ENCODE measurements around the gene SIPA1L3. TPM values are rescaled to one million over a fixed set of nuclear protein-coding genes. Genes with fewer than 3 reads are reported as not detected.

The SIPA1L3 gene
- total RNA-seq, 2 donors from 2014 or later: 42.8 to 48.2 TPM

DNA sequence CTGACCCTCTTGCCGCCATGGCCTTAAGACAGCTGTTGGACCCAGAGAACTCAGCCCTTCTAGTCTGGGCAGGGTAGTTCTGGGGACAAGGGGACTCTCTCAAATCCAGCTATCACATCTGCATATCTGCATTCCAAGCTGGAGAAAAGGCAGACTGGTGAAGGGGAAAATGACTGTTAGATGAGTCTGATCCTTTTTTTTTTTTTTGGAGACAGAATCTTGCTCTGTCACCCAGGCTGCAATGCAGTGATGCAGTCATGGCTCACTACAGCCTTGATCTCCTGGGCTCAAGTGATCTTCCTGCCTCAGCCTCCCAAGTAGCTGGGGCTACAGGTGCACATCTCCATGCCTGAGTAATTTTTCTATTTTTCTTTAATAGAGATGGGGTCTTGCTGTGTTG is 114.3 kb downstream of the SIPA1L3 start:
- no peaks in the 10 kb centered on the region for H3K27me3 Mint-ChIP-seq (ENCODE audit: insufficient read depth)
- H3K27ac Mint-ChIP-seq: no peak overlapping the region
- no peak overlapping the region for H3K4me3 Mint-ChIP-seq
- H3K9me3 Mint-ChIP-seq: no peaks in the 10 kb centered on the region
- Histone ChIP-seq H3K9me3 (ENCODE audit: control insufficient read depth, low read length) (no peaks in the 10 kb centered on the region), H3K9ac (ENCODE audit: extremely low read depth, low read length, poor library complexity, severe bottlenecking) (no peak overlapping the region), H3K4me1 (ENCODE audit: control insufficient read depth, insufficient read depth, low read length) (no peaks in the 10 kb centered on the region), H3K27me3 (ENCODE audit: control insufficient read depth, insufficient read depth, low read length, poor library complexity, severe bottlenecking) (no peaks in the 10 kb centered on the region), H3K36me3 (ENCODE audit: control insufficient read depth, insufficient read depth, low read length) (no peaks in the 10 kb centered on the region), H3K27ac (ENCODE audit: low read depth, low read length) (no peak overlapping the region), H3K4me3 (ENCODE audit: low read length) (no peak overlapping the region)
- WGBS, 2 experiments (ENCODE audit: insufficient coverage in 1 of 2, insufficient read length in 1 of 2): 80 to 88% methylated on average over 1 of the region's 1 CpG
- H3K36me3 Mint-ChIP-seq (ENCODE audit: low read depth): no peaks in the 10 kb centered on the region
- TF ChIP-seq, protein P1, sequence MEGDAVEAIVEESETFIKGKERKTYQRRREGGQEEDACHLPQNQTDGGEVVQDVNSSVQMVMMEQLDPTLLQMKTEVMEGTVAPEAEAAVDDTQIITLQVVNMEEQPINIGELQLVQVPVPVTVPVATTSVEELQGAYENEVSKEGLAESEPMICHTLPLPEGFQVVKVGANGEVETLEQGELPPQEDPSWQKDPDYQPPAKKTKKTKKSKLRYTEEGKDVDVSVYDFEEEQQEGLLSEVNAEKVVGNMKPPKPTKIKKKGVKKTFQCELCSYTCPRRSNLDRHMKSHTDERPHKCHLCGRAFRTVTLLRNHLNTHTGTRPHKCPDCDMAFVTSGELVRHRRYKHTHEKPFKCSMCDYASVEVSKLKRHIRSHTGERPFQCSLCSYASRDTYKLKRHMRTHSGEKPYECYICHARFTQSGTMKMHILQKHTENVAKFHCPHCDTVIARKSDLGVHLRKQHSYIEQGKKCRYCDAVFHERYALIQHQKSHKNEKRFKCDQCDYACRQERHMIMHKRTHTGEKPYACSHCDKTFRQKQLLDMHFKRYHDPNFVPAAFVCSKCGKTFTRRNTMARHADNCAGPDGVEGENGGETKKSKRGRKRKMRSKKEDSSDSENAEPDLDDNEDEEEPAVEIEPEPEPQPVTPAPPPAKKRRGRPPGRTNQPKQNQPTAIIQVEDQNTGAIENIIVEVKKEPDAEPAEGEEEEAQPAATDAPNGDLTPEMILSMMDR (conservative IDR thresholded peaks at IDR 0.05): no peak
- DNase-seq: no peak
- no peaks in the 10 kb centered on the region for H3K4me1 Mint-ChIP-seq

DNA sequence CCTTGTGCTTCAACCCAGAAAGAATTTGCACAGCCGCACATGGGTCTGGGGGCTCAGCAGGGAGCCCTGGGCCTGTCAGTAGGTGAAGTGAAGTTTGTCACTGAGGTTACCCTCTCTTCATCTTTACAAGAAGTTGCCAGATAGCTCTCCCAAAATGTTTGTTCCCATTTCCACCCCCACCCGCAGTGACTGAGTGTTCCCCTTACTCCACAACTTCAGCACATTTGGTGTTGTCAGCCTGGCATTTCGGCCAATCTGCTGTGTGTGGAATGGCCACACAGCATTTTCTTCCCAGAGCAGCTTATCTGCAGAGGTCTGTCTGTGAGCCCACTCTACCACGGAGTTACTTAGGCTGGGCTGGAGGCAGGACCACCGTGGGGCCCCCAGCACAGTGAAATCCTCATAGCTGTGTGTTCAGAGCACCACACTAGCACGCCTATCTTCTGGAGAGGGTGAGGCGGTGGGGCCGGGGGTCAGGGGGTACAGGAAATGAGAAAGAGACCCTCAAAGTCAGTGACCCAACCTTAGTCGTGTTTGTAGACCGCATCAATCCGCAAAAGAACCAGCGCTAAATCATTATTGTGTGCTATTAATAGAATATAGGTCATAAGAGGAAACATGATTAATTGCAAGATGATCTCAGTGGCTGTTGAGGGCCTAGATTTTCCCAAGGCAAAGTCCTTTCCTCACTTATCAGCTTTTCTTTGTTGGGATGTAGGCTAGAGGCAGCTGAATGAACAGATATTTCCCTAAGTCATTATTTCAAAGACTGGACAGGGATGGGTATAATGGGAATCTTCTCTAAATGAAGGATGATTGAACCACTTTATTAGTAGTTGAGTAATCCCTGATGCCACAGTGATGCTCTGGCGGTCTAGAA is 116.0 kb downstream of the SIPA1L3 start:
- WGBS, 2 experiments (ENCODE audit: insufficient coverage in 1 of 2, insufficient read length in 1 of 2): 91 to 92% methylated on average over 12 to 13 of the region's 13 CpGs
- Histone ChIP-seq H3K27ac (ENCODE audit: low read depth, low read length) (no peak overlapping the region), H3K9me3 (ENCODE audit: control insufficient read depth, low read length) (no peaks in the 10 kb centered on the region), H3K4me3 (ENCODE audit: low read length) (no peak overlapping the region), H3K36me3 (ENCODE audit: control insufficient read depth, insufficient read depth, low read length) (no peaks in the 10 kb centered on the region), H3K4me1 (ENCODE audit: control insufficient read depth, insufficient read depth, low read length) (no peaks in the 10 kb centered on the region), H3K9ac (ENCODE audit: extremely low read depth, low read length, poor library complexity, severe bottlenecking) (no peak overlapping the region), H3K27me3 (ENCODE audit: control insufficient read depth, insufficient read depth, low read length, poor library complexity, severe bottlenecking) (no peaks in the 10 kb centered on the region)
- H3K4me3 Mint-ChIP-seq: no peak overlapping the region
- no peaks in the 10 kb centered on the region for H3K27me3 Mint-ChIP-seq (ENCODE audit: insufficient read depth)
- H3K36me3 Mint-ChIP-seq (ENCODE audit: low read depth): no peaks in the 10 kb centered on the region
- no peak overlapping the region for H3K27ac Mint-ChIP-seq
- no peaks in the 10 kb centered on the region for H3K4me1 Mint-ChIP-seq
- TF ChIP-seq, protein P1 (conservative IDR thresholded peaks at IDR 0.05): no peak
- no peak for DNase-seq
- H3K9me3 Mint-ChIP-seq: no peaks in the 10 kb centered on the region

DNA sequence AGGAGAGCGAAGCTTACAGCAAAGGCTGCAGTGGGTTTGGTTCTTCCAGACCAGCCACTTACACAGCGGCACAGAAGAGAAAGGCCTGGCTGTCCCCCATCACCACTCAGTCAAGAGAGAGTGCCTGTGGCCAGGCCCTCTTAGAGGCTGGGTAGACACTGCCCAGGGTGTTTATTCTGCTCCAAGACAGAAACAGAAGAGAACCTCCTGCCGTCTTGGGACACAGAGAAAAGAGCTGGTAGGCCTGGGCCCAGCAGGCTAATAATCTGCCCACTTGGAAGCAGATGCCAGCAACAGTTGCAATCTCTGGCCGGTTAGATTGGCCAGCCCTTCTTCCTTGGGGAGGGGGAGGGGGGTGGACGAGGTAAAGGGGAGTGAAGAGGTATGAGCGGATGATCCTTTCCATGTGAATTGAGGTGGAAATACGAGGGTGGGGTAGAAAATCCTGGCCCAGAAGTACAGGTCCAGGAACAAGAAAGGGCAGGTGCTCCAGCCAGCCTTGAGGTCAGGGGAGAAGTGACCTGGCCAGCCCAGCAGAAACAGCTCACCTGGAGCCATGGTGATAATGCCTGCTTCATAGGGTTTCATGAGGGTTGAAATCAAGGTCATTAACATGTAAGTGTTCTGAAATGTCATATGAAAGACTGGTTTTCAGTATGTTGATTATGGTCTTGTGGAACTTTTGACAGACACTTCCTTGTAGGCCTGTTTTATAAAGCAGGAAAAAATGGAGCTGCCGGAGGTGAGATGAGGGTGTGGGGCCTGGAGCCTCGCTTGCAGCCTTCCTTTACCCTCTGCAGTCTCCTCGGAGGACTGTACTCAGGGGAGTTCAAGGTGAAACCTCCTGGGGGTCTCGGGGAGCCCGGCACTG is 116.9 kb downstream of the SIPA1L3 start:
- peaks cover 1% of the 10 kb centered on the region for H3K36me3 Mint-ChIP-seq (ENCODE audit: low read depth)
- Histone ChIP-seq H3K27me3 (ENCODE audit: control insufficient read depth, insufficient read depth, low read length, poor library complexity, severe bottlenecking) (no peaks in the 10 kb centered on the region), H3K9ac (ENCODE audit: extremely low read depth, low read length, poor library complexity, severe bottlenecking) (no peak overlapping the region), H3K4me3 (ENCODE audit: low read length) (no peak overlapping the region), H3K36me3 (ENCODE audit: control insufficient read depth, insufficient read depth, low read length) (no peaks in the 10 kb centered on the region), H3K9me3 (ENCODE audit: control insufficient read depth, low read length) (no peaks in the 10 kb centered on the region), H3K27ac (ENCODE audit: low read depth, low read length) (no peak overlapping the region), H3K4me1 (ENCODE audit: control insufficient read depth, insufficient read depth, low read length) (no peaks in the 10 kb centered on the region)
- no peak for DNase-seq
- H3K4me1 Mint-ChIP-seq: no peaks in the 10 kb centered on the region
- TF ChIP-seq, protein P1 (conservative IDR thresholded peaks at IDR 0.05): no peak
- H3K27ac Mint-ChIP-seq: no peak overlapping the region
- 76 to 80% methylated on average over 9 to 12 of the region's 12 CpGs for WGBS, 2 experiments (ENCODE audit: insufficient coverage in 1 of 2, insufficient read length in 1 of 2)
- no peaks in the 10 kb centered on the region for H3K27me3 Mint-ChIP-seq (ENCODE audit: insufficient read depth)
- H3K9me3 Mint-ChIP-seq: no peaks in the 10 kb centered on the region
- no peak overlapping the region for H3K4me3 Mint-ChIP-seq
